ENCODE results near the gene SETD6.

The SETD6 gene

DNA sequence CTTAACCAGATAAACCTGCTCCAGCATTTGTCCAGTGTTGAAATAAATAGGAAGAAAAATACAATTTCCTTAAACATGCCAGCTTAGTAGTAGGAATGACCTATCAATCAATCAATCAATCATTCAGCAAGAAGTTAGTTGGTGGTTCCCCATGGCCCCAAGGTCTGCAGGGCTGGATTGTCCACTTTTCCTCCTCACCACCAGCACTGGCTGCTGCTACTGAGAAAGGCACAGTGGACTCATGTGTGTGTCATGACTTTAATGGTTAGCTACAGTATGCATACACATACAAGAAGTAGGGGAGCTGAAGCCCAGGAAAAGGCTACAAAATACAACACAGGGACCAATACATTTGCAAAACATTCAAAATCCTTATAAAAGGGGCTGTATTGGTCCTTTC, 4.4 kb downstream of the SETD6 start:
- H3K36me3 ChIP-seq (ENCODE audit: insufficient read depth, low read length), result peaks cover 84% of the 10 kb centered on the region
- H3K4me1 ChIP-seq (ENCODE audit: insufficient read depth, low read length), result peaks cover 7% of the 10 kb centered on the region; the same call in 1 of the 2 replicates
- H3K9ac ChIP-seq (ENCODE audit: low read depth, low read length), result no peak overlapping the region
- H3K27ac ChIP-seq (ENCODE audit: low read depth, low read length), result no peak overlapping the region
- no peak overlapping the region for H3K4me3 ChIP-seq (ENCODE audit: low read length)
- no peaks in the 10 kb centered on the region for H3K27me3 ChIP-seq (ENCODE audit: insufficient read depth, low read length)
- no peaks in the 10 kb centered on the region for H3K9me3 ChIP-seq (ENCODE audit: insufficient read depth, low read depth, low read length)

GRCh38 chr16:58530179-58530578, 14.9 kb downstream of the SETD6 start:
- H3K27me3 ChIP-seq (ENCODE audit: insufficient read depth, low read length), result no peaks in the 10 kb centered on the region
- H3K4me1 ChIP-seq (ENCODE audit: insufficient read depth, low read length), result no peaks in the 10 kb centered on the region
- no peak overlapping the region for H3K27ac ChIP-seq (ENCODE audit: low read depth, low read length)
- H3K9me3 ChIP-seq (ENCODE audit: insufficient read depth, low read depth, low read length), result no peaks in the 10 kb centered on the region
- H3K4me3 ChIP-seq (ENCODE audit: low read length), result no peak overlapping the region
- peaks cover 95% of the 10 kb centered on the region for H3K36me3 ChIP-seq (ENCODE audit: insufficient read depth, low read length)
- WGBS, result 89% methylated on average over 4 of the region's 5 CpGs
- H3K9ac ChIP-seq (ENCODE audit: low read depth, low read length), result no peak overlapping the region

GRCh38 chr16:58532414-58532813, 17.1 kb downstream of the SETD6 start:
- Histone ChIP-seq H3K36me3 (ENCODE audit: insufficient read depth, low read length) (peaks cover 99% of the 10 kb centered on the region), H3K27me3 (ENCODE audit: insufficient read depth, low read length) (no peaks in the 10 kb centered on the region), H3K9ac (ENCODE audit: low read depth, low read length) (no peak overlapping the region), H3K9me3 (ENCODE audit: insufficient read depth, low read depth, low read length) (no peaks in the 10 kb centered on the region), H3K4me3 (ENCODE audit: low read length) (no peak overlapping the region), H3K4me1 (ENCODE audit: insufficient read depth, low read length) (no peaks in the 10 kb centered on the region), H3K27ac (ENCODE audit: low read depth, low read length) (no peak overlapping the region)
- WGBS, result 96% methylated on average over 3 of the region's 3 CpGs

GRCh38 chr16:58533751-58534470, 18.6 kb downstream of the SETD6 start:
- Histone ChIP-seq H3K4me3 (ENCODE audit: low read length) (no peak overlapping the region), H3K9me3 (ENCODE audit: insufficient read depth, low read depth, low read length) (no peaks in the 10 kb centered on the region), H3K27me3 (ENCODE audit: insufficient read depth, low read length) (no peaks in the 10 kb centered on the region), H3K9ac (ENCODE audit: low read depth, low read length) (no peak overlapping the region), H3K4me1 (ENCODE audit: insufficient read depth, low read length) (no peaks in the 10 kb centered on the region), H3K27ac (ENCODE audit: low read depth, low read length) (no peak overlapping the region), H3K36me3 (ENCODE audit: insufficient read depth, low read length) (peaks cover 99% of the 10 kb centered on the region)
- 96% methylated on average over 14 of the region's 14 CpGs for WGBS

GRCh38 chr16:58535100-58535499, 19.8 kb downstream of the SETD6 start:
- Histone ChIP-seq H3K4me1 (ENCODE audit: insufficient read depth, low read length) (no peaks in the 10 kb centered on the region), H3K4me3 (ENCODE audit: low read length) (no peak overlapping the region), H3K36me3 (ENCODE audit: insufficient read depth, low read length) (peaks cover 99% of the 10 kb centered on the region), H3K9me3 (ENCODE audit: insufficient read depth, low read depth, low read length) (no peaks in the 10 kb centered on the region), H3K27ac (ENCODE audit: low read depth, low read length) (no peak overlapping the region), H3K9ac (ENCODE audit: low read depth, low read length) (no peak overlapping the region), H3K27me3 (ENCODE audit: insufficient read depth, low read length) (no peaks in the 10 kb centered on the region)
- over 99% methylated on average over 2 of the region's 3 CpGs for WGBS

- Histone ChIP-seq H3K9me3 (ENCODE audit: insufficient read depth, low read depth, low read length) (no peaks in the 10 kb centered on the region), H3K4me3 (ENCODE audit: low read length) (no peak overlapping the region), H3K4me1 (ENCODE audit: insufficient read depth, low read length) (no peaks in the 10 kb centered on the region), H3K36me3 (ENCODE audit: insufficient read depth, low read length) (peaks cover 99% of the 10 kb centered on the region), H3K9ac (ENCODE audit: low read depth, low read length) (no peak overlapping the region), H3K27me3 (ENCODE audit: insufficient read depth, low read length) (no peaks in the 10 kb centered on the region), H3K27ac (ENCODE audit: low read depth, low read length) (no peak overlapping the region)
- 96% methylated on average over 4 of the region's 5 CpGs for WGBS
Observed at GRCh38 chr16:58536278-58536677, 21.0 kb downstream of the SETD6 start.

- peaks cover 99% of the 10 kb centered on the region for H3K36me3 ChIP-seq (ENCODE audit: insufficient read depth, low read length)
- no peak overlapping the region for H3K9ac ChIP-seq (ENCODE audit: low read depth, low read length)
- H3K27me3 ChIP-seq (ENCODE audit: insufficient read depth, low read length), result no peaks in the 10 kb centered on the region
Observed at GRCh38 chr16:58537124-58537906, 22.0 kb downstream of the SETD6 start.

GRCh38 chr16:58541711-58542110, 26.4 kb downstream of the SETD6 start:
- H3K27ac ChIP-seq (ENCODE audit: low read depth, low read length), result no peak overlapping the region
- WGBS, result 94% methylated on average over 2 of the region's 2 CpGs
- no peaks in the 10 kb centered on the region for H3K4me1 ChIP-seq (ENCODE audit: insufficient read depth, low read length)
- no peak overlapping the region for H3K9ac ChIP-seq (ENCODE audit: low read depth, low read length)
- H3K36me3 ChIP-seq (ENCODE audit: insufficient read depth, low read length), result peaks cover 99% of the 10 kb centered on the region
- no peaks in the 10 kb centered on the region for H3K9me3 ChIP-seq (ENCODE audit: insufficient read depth, low read depth, low read length)
- no peaks in the 10 kb centered on the region for H3K27me3 ChIP-seq (ENCODE audit: insufficient read depth, low read length)
- H3K4me3 ChIP-seq (ENCODE audit: low read length), result no peak overlapping the region

More at GRCh38 chr16:58537124-58537906, 22.0 kb downstream of the SETD6 start:
- Histone ChIP-seq H3K4me3 (ENCODE audit: low read length) (no peak overlapping the region), H3K9me3 (ENCODE audit: insufficient read depth, low read depth, low read length) (no peaks in the 10 kb centered on the region), H3K4me1 (ENCODE audit: insufficient read depth, low read length) (no peaks in the 10 kb centered on the region), H3K27ac (ENCODE audit: low read depth, low read length) (no peak overlapping the region)
- WGBS, result 94% methylated on average over 10 of the region's 10 CpGs

DNA sequence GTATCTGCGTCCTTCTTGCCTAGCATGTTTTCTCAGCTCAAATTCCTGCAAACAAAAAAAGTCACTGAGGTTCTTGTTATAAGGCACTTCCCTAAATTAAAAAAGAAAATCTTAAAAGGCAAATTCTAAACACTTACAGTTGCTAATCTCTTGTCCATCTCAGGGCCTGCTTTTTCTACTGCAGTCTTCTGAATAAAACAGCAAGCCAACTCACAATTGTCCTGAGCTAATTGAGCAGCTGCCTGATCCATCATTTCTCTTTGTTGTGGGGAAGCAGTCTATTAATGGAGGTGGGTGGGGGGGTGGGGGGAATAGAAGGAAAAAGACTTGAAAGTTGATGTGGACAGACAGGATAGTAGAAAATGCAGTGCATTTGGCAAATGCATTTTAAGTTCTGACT, 27.0 kb downstream of the SETD6 start:
- Histone ChIP-seq H3K4me3 (ENCODE audit: low read length) (no peak overlapping the region), H3K27ac (ENCODE audit: low read depth, low read length) (no peak overlapping the region), H3K27me3 (ENCODE audit: insufficient read depth, low read length) (no peaks in the 10 kb centered on the region), H3K36me3 (ENCODE audit: insufficient read depth, low read length) (peaks cover 99% of the 10 kb centered on the region), H3K9me3 (ENCODE audit: insufficient read depth, low read depth, low read length) (no peaks in the 10 kb centered on the region), H3K4me1 (ENCODE audit: insufficient read depth, low read length) (no peaks in the 10 kb centered on the region), H3K9ac (ENCODE audit: low read depth, low read length) (no peak overlapping the region)
- WGBS, result 81% methylated on average over 1 of the region's 1 CpG

GRCh38 chr16:58543685-58544084, 28.4 kb downstream of the SETD6 start:
- Histone ChIP-seq H3K27ac (ENCODE audit: low read depth, low read length) (no peak overlapping the region), H3K27me3 (ENCODE audit: insufficient read depth, low read length) (no peaks in the 10 kb centered on the region), H3K36me3 (ENCODE audit: insufficient read depth, low read length) (peaks cover 99% of the 10 kb centered on the region), H3K4me1 (ENCODE audit: insufficient read depth, low read length) (no peaks in the 10 kb centered on the region), H3K4me3 (ENCODE audit: low read length) (no peak overlapping the region), H3K9me3 (ENCODE audit: insufficient read depth, low read depth, low read length) (no peaks in the 10 kb centered on the region), H3K9ac (ENCODE audit: low read depth, low read length) (no peak overlapping the region)
- WGBS, result 96% methylated on average over 8 of the region's 8 CpGs

- Histone ChIP-seq H3K36me3 (ENCODE audit: insufficient read depth, low read length) (peaks cover 100% of the 10 kb centered on the region), H3K4me3 (ENCODE audit: low read length) (no peak overlapping the region), H3K4me1 (ENCODE audit: insufficient read depth, low read length) (no peaks in the 10 kb centered on the region), H3K27me3 (ENCODE audit: insufficient read depth, low read length) (no peaks in the 10 kb centered on the region), H3K9ac (ENCODE audit: low read depth, low read length) (no peak overlapping the region), H3K9me3 (ENCODE audit: insufficient read depth, low read depth, low read length) (no peaks in the 10 kb centered on the region), H3K27ac (ENCODE audit: low read depth, low read length) (no peak overlapping the region)
- 92% methylated on average over 2 of the region's 2 CpGs for WGBS
Observed at GRCh38 chr16:58548378-58548777, 33.1 kb downstream of the SETD6 start.

Data from HUES64 (cell line).